ENCODE measurements around the gene TBCD.
"Not testable (repeated sequence)": the region's sequence is repeated elsewhere in the genome, so short reads cannot be mapped to it uniquely, and the experiment has no call there.

The TBCD gene

GRCh38 chr17:82941021-82942001 is 189.4 kb downstream of the TBCD start:
- DNase-seq, result no peak

GRCh38 chr17:82942166-82943130 is 190.6 kb downstream of the TBCD start:
- DNase-seq, result no peak

GRCh38 chr17:82943339-82943738 is 191.5 kb downstream of the TBCD start:
- no peak for DNase-seq

- no peak for DNase-seq
Measured at GRCh38 chr17:82943751-82944150, 191.9 kb downstream of the TBCD start.

- DNase-seq, result no peak
Measured at GRCh38 chr17:82944990-82945389, 193.1 kb downstream of the TBCD start.

- DNase-seq, result no peak
Measured at GRCh38 chr17:82946081-82946480, 194.2 kb downstream of the TBCD start.

GRCh38 chr17:82947051-82947991 is 195.5 kb downstream of the TBCD start:
- DNase-seq, result no peak

GRCh38 chr17:82948081-82948511 is 196.2 kb downstream of the TBCD start:
- DNase-seq, result no peak

GRCh38 chr17:82948957-82949356 is 197.1 kb downstream of the TBCD start:
- DNase-seq, result no peak

GRCh38 chr17:82949361-82949760 is 197.5 kb downstream of the TBCD start:
- DNase-seq, result no peak

GRCh38 chr17:82949984-82950383 is 198.1 kb downstream of the TBCD start:
- DNase-seq, result no peak

GRCh38 chr17:82950525-82951102 is 198.7 kb downstream of the TBCD start:
- DNase-seq, result no peak

- no peak for DNase-seq
Measured at GRCh38 chr17:82952019-82952418, 200.2 kb downstream of the TBCD start.

- not testable (repeated sequence) for DNase-seq
Measured at GRCh38 chr17:82955106-82955505, 203.2 kb downstream of the TBCD start.

GRCh38 chr17:82955627-82956026 is 203.8 kb downstream of the TBCD start:
- DNase-seq, result not testable (repeated sequence)

GRCh38 chr17:82956146-82956725 is 204.4 kb downstream of the TBCD start:
- no peak for DNase-seq

GRCh38 chr17:82956726-82957468 is 205.0 kb downstream of the TBCD start:
- no peak for DNase-seq

GRCh38 chr17:82957469-82957795 is 205.6 kb downstream of the TBCD start:
- no peak for DNase-seq

GRCh38 chr17:82957961-82958561 is 206.2 kb downstream of the TBCD start:
- no peak for DNase-seq

GRCh38 chr17:82959242-82959930 is 207.5 kb downstream of the TBCD start:
- no peak for DNase-seq
